Spleen (tissue), 11 donors: Measurements from ENCODE around the gene ABCC1. TPM values are rescaled to one million over a fixed set of nuclear protein-coding genes. Genes with fewer than 3 reads are reported as not detected.

ENCODE experiments used
- DNase-seq: peaks from one replicate; pipeline ENCODE4 v3.0.0-alpha.2; 2020
- H3K27ac ChIP-seq, 8 donors: fragments of 200-600 bp; sonication (generic) in 7 of 8; 1 replicate in 4 of 8; 2 replicates in 4 of 8; pipeline versions ENCODE4 v1.5.0 to v1.8.0; 2016 to 2021; ENCODE audit warnings: inconsistent platforms in 4 of 8, mild to moderate bottlenecking in 4 of 8, moderate library complexity in 1 of 8
- H3K27me3 ChIP-seq, 7 donors: fragments of 200-600 bp; sonication (generic) in 6 of 7; replicated peaks in 1 of 7; 1 replicate in 4 of 7; 2 replicates in 3 of 7; pipeline versions ENCODE4 v1.5.0 to v1.8.0; 2016 to 2021; ENCODE audit warnings: inconsistent platforms in 3 of 7, mild to moderate bottlenecking in 1 of 7
- H3K36me3 ChIP-seq, 6 donors: fragments of 200-600 bp; sonication (generic) in 5 of 6; 1 replicate in 4 of 6; 2 replicates in 2 of 6; pipeline versions ENCODE4 v1.5.0 to v1.8.0; 2016 to 2021; ENCODE audit warnings: inconsistent platforms in 2 of 6
- H3K4me1 ChIP-seq, 6 donors: fragments of 200-600 bp; sonication (generic) in 5 of 6; 1 replicate in 3 of 6; 2 replicates in 3 of 6; pipeline versions ENCODE4 v1.5.0 to v1.8.0; 2016 to 2021; ENCODE audit warnings: inconsistent platforms in 3 of 6
- H3K4me3 ChIP-seq, 8 donors: fragments of 200-600 bp; sonication (generic) in 7 of 8; 1 replicate in 4 of 8; 2 replicates in 4 of 8; pipeline versions ENCODE4 v1.5.0 to v1.8.0; 2016 to 2021; ENCODE audit warnings: inconsistent platforms in 4 of 8, mild to moderate bottlenecking in 4 of 8, moderate library complexity in 2 of 8
- H3K9me3 ChIP-seq, 8 donors: fragments of 200-600 bp; sonication (generic) in 7 of 8; 1 replicate in 4 of 8; 2 replicates in 4 of 8; pipeline versions ENCODE4 v1.5.0 to v1.8.0; 2016 to 2021; ENCODE audit warnings: inconsistent platforms in 4 of 8
- POLR2A ChIP-seq, 3 donors: fragments of 450-650 bp; IDR thresholded peaks; one replicate each; pipeline ENCODE4 v1.5.1; 2017; ENCODE audit warnings: antibody characterized with exemption in 3 of 3, mild to moderate bottlenecking in 1 of 3
- POLR2AphosphoS5 ChIP-seq, 3 donors: sonication (generic); formaldehyde crosslinking; IDR thresholded peaks; one replicate each; pipeline ENCODE4 v1.5.1; 2017; ENCODE audit warnings: antibody characterized with exemption in 3 of 3
- WGBS, 5 donors: extraction: QIAGEN DNeasy Blood & Tissue Kit in 3 of 5; methylation state at CpG; one replicate each; pipeline versions ENCODE4 v1.1.5 to v1.1.7; 2013 to 2018; 5-methylcytosine and 5-hydroxymethylcytosine counted together
- intact Hi-C: fragments of 100-400 bp; cut with DNase I; formaldehyde crosslinking; loops from one replicate; pipeline ENCODE4 v1.15.0; 2023; ENCODE audit warnings: low total_unique reads
- polyA plus RNA-seq, 3 donors: library from polyadenylated mRNA; stranded (reverse); fragments of 200-250 nt; gene quantifications; one replicate each; pipeline ENCODE4 v1.2.1, GENCODE V29; 2013
- total RNA-seq, 7 donors: library from RNA; depleted of rRNA in 3 of 7; stranded (reverse); fragments of >200 nt in 3 of 7; fragmentation: NEBNext Ultra II Directional in 4 of 7; extraction: Animal tissue kit (Norgen Biotek cat#: 25700) in 4 of 7; gene quantifications; one replicate each; pipeline versions ENCODE4 v1.1.0 to v1.2.1, GENCODE V29; 2016 to 2021
- TF ChIP-seq, protein P1 (sequence below), 11 experiments: fragments of 200-600 bp in 7 of 11; fragments of 450-650 bp in 4 of 11; sonication (generic) in 4 of 11; IDR thresholded peaks in 8 of 11; conservative IDR thresholded peaks in 3 of 11; 1 replicate in 7 of 11; 2 replicates in 4 of 11; pipeline versions ENCODE4 v1.4.0 to v1.8.0; 2016 to 2021; ENCODE audit warnings: antibody characterized with exemption in 11 of 11, inconsistent platforms in 4 of 11, mild to moderate bottlenecking in 1 of 11
- donor health status: healthy with polysubstance abuse.
- donor health status: DM: no; HTN: no; CAD: no; lungs with moderate emphysema.
- donor health status: DM: no; HTN: no; CAD: no.
- donor health status: Bipolar disorder and iron deficiency.
- donor health status: healthy.
- donor health status: DM: no; HTN: no; CAD: no.
- donor health status: DM: yes; HTN: yes; CAD: no.

The ABCC1 gene
- total and polyA plus RNA-seq, 10 donors: 7.8 to 65.7 (median 52.5) TPM

- no peak overlapping the region for H3K4me3 ChIP-seq
- no peaks in the 10 kb centered on the region for H3K27me3 ChIP-seq
- DNase-seq: no peak
- no peak for TF ChIP-seq POLR2A (IDR thresholded peaks at IDR 0.05)
- no peak for TF ChIP-seq POLR2AphosphoS5 (IDR thresholded peaks at IDR 0.05)
- TF ChIP-seq, protein P1, sequence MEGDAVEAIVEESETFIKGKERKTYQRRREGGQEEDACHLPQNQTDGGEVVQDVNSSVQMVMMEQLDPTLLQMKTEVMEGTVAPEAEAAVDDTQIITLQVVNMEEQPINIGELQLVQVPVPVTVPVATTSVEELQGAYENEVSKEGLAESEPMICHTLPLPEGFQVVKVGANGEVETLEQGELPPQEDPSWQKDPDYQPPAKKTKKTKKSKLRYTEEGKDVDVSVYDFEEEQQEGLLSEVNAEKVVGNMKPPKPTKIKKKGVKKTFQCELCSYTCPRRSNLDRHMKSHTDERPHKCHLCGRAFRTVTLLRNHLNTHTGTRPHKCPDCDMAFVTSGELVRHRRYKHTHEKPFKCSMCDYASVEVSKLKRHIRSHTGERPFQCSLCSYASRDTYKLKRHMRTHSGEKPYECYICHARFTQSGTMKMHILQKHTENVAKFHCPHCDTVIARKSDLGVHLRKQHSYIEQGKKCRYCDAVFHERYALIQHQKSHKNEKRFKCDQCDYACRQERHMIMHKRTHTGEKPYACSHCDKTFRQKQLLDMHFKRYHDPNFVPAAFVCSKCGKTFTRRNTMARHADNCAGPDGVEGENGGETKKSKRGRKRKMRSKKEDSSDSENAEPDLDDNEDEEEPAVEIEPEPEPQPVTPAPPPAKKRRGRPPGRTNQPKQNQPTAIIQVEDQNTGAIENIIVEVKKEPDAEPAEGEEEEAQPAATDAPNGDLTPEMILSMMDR (IDR thresholded peaks at IDR 0.05 in 8 of 11, conservative IDR thresholded peaks at IDR 0.05 in 3 of 11): no peak
- H3K4me1 ChIP-seq: no peaks in the 10 kb centered on the region
- H3K9me3 ChIP-seq: no peaks in the 10 kb centered on the region
- 96 to 98% (median 97%) methylated on average over 9 of the region's 9 CpGs for WGBS, 5 donors
- intact Hi-C loops: no loop called here
- peaks cover 21 to 100% (median 81%) of the 10 kb centered on the region in 6 donors for H3K36me3 ChIP-seq
- no peak overlapping the region for H3K27ac ChIP-seq
Measured at GRCh38 chr16:16110111-16110490, 160.7 kb downstream of the ABCC1 start.

GRCh38 chr16:16111639-16112038, 162.2 kb downstream of the ABCC1 start:
- DNase-seq: no peak
- intact Hi-C loops: no loop called here
- TF ChIP-seq POLR2A (IDR thresholded peaks at IDR 0.05) (no peak), POLR2AphosphoS5 (IDR thresholded peaks at IDR 0.05) (no peak)
- TF ChIP-seq, protein P1 (IDR thresholded peaks at IDR 0.05 in 8 of 11, conservative IDR thresholded peaks at IDR 0.05 in 3 of 11): no peak

GRCh38 chr16:16112450-16113053, 163.1 kb downstream of the ABCC1 start:
- intact Hi-C loops: no loop called here
- H3K9me3 ChIP-seq: peaks cover 0 to 19% (median 14%) of the 10 kb centered on the region in 8 donors
- 80 to 84% (median 82%) methylated on average over 8 of the region's 8 CpGs for WGBS, 5 donors
- H3K27me3 ChIP-seq: no peaks in the 10 kb centered on the region
- H3K4me3 ChIP-seq: no peak overlapping the region
- peaks cover 27 to 100% (median 90%) of the 10 kb centered on the region in 6 donors for H3K36me3 ChIP-seq
- TF ChIP-seq POLR2AphosphoS5 (IDR thresholded peaks at IDR 0.05): no peak
- no peak for TF ChIP-seq POLR2A (IDR thresholded peaks at IDR 0.05)
- TF ChIP-seq, protein P1 (IDR thresholded peaks at IDR 0.05 in 8 of 11, conservative IDR thresholded peaks at IDR 0.05 in 3 of 11): no peak
- H3K4me1 ChIP-seq: no peaks in the 10 kb centered on the region
- H3K27ac ChIP-seq: no peak overlapping the region
- no peak for DNase-seq

More at GRCh38 chr16:16111639-16112038, 162.2 kb downstream of the ABCC1 start:
- no peak overlapping the region for H3K4me3 ChIP-seq
- H3K27me3 ChIP-seq: no peaks in the 10 kb centered on the region
- no peaks in the 10 kb centered on the region for H3K4me1 ChIP-seq
- H3K27ac ChIP-seq: no peak overlapping the region
- H3K9me3 ChIP-seq: peaks cover 0 to 10% (median 4%) of the 10 kb centered on the region in 8 donors
- H3K36me3 ChIP-seq: peaks cover 24 to 100% (median 89%) of the 10 kb centered on the region in 6 donors
- WGBS, 5 donors: 95 to 98% (median 96%) methylated on average over 4 of the region's 4 CpGs

DNA sequence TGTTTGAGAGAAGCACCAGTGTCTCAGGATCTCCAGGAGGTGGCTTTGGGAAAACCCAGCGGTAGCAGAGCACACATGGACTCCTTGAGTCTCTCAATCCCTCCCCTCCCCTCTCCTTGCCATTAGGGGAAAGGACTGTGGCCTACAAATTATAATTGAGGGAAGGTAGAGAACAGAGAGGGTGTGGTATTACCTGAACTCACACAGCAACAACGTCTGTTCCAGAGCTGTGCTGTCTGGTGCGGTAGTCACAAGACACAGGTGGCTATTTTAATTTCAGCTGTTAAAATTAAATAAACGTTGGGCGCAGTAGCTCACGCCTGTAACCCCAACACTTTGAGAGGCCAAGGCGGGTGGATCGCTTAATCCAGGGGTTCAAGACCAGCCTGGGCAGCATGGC, 163.7 kb downstream of the ABCC1 start:
- H3K9me3 ChIP-seq: peaks cover 0 to 25% (median 19%) of the 10 kb centered on the region in 8 donors
- TF ChIP-seq POLR2A (IDR thresholded peaks at IDR 0.05) (no peak), POLR2AphosphoS5 (IDR thresholded peaks at IDR 0.05) (no peak)
- TF ChIP-seq, protein P1 (IDR thresholded peaks at IDR 0.05 in 8 of 11, conservative IDR thresholded peaks at IDR 0.05 in 3 of 11): no peak
- H3K36me3 ChIP-seq: peaks cover 27 to 100% (median 93%) of the 10 kb centered on the region in 6 donors
- no peak overlapping the region for H3K27ac ChIP-seq
- 93 to 96% (median 96%) methylated on average over 8 of the region's 8 CpGs for WGBS, 5 donors
- H3K4me1 ChIP-seq: no peaks in the 10 kb centered on the region
- H3K4me3 ChIP-seq: no peak overlapping the region
- no peaks in the 10 kb centered on the region for H3K27me3 ChIP-seq
- intact Hi-C loops: no loop called here
- DNase-seq: no peak
